ENCODE results near the gene OR5F1. TPM values are rescaled to one million over a fixed set of nuclear protein-coding genes. Genes with fewer than 3 reads are reported as not detected.

The OR5F1 gene
- polyA plus RNA-seq (not detected in 3 replicates), polyA minus RNA-seq (not detected in 3 replicates)
- polyA plus RNA-seq (2011; ENCODE audit: low read depth) = not detected
- polyA plus RNA-seq (2011; cell fraction: cytosol; rRNA removed) = not detected in 2 replicates
- not detected in 2 replicates for polyA plus RNA-seq (2011; cell fraction: nucleus; rRNA removed)
- not detected in 2 replicates for polyA plus RNA-seq (2012; ENCODE audit: low replicate concordance)
- not detected for polyA minus RNA-seq (2011; cell fraction: cytosol; rRNA and poly(A)+ RNA removed)
- polyA minus RNA-seq (2011; cell fraction: nucleus; rRNA and poly(A)+ RNA removed) = not detected in 2 replicates

GRCh38 chr11:55994525-55994924, at the start of gene OR5F1:
Gene OR5F1 (minus strand): TSS chr11:55994625. CDS start chr11:55994625, 0 bp downstream.
- Histone ChIP-seq H3K36me3 (ENCODE audit: control insufficient read depth in 2 of 2, extremely low read depth in 1 of 2, insufficient read depth in 2 of 2, low read length in 2 of 2) (no peaks in the 10 kb centered on the region), H3K27me3 (ENCODE audit: control insufficient read depth, extremely low read depth, insufficient read depth, low read length) (no peaks in the 10 kb centered on the region), H4K20me1 (ENCODE audit: control insufficient read depth, extremely low read depth, insufficient read depth, low read length) (no peaks in the 10 kb centered on the region), H3K4me2 (ENCODE audit: control insufficient read depth, extremely low read depth, insufficient read depth, low read depth, low read length) (no peak within 1 kb of the TSS), H3K9ac (ENCODE audit: control insufficient read depth, extremely low read depth, insufficient read depth, low read length) (no peak within 1 kb of the TSS), H2AFZ (ENCODE audit: control insufficient read depth, low read length) (no peak within 1 kb of the TSS), H3K4me3 (ENCODE audit: control insufficient read depth in 2 of 3, extremely low read depth in 1 of 3, insufficient read depth in 2 of 3, low read depth in 1 of 3, low read length in 3 of 3) (no peak within 1 kb of the TSS), H3K79me2 (ENCODE audit: control insufficient read depth, insufficient read depth, low read length) (no peaks in the 10 kb centered on the region), H3K27ac (ENCODE audit: control insufficient read depth, insufficient read depth, low read length) (no peak within 1 kb of the TSS), H3K9me1 (ENCODE audit: control insufficient read depth, extremely low read depth, insufficient read depth, low read length) (no peaks in the 10 kb centered on the region), H3K9me3 (ENCODE audit: control insufficient read depth, low read depth, low read length) (no peaks in the 10 kb centered on the region), H3K4me1 (ENCODE audit: control insufficient read depth, extremely low read depth, insufficient read depth, low read length) (no peaks in the 10 kb centered on the region)
- no peak for FAIRE-seq
- DNase-seq (ENCODE audit: low read depth, low spot score) = no peak
- dilution Hi-C loops (cut with MboI; ENCODE audit: extremely low pct_ligation_motif_present, low sequenced_read_pairs) = no loop called here
- TF ChIP-seq CTCF (optimal IDR thresholded peaks at IDR 0.05 in 1 of 3, IDR thresholded peaks at IDR 0.05 in 1 of 3, conservative IDR thresholded peaks at IDR 0.05 in 1 of 3; ENCODE audit: extremely low read depth in 1 of 3, insufficient read depth in 2 of 3, low read length in 3 of 3) = no peak
- TF ChIP-seq EZH2 (IDR thresholded peaks at IDR 0.05; ENCODE audit: low read length) = no peak

- dilution Hi-C loops (cut with MboI; ENCODE audit: extremely low pct_ligation_motif_present, low sequenced_read_pairs) = no loop called here
- TF ChIP-seq CTCF (optimal IDR thresholded peaks at IDR 0.05 in 1 of 3, IDR thresholded peaks at IDR 0.05 in 1 of 3, conservative IDR thresholded peaks at IDR 0.05 in 1 of 3; ENCODE audit: extremely low read depth in 1 of 3, insufficient read depth in 2 of 3, low read length in 3 of 3) (no peak), EZH2 (IDR thresholded peaks at IDR 0.05; ENCODE audit: low read length) (no peak)
- H2AFZ ChIP-seq (ENCODE audit: control insufficient read depth, low read length) = no peak within 1 kb of the TSS
These were observed 32.9 kb upstream of the OR5F1 start, which contains the start of gene OR5AS1 for GRCh38 chr11:56027354-56027753. Gene OR5AS1 (plus strand): TSS chr11:56027654. CDS start chr11:56030419, 2,765 bp downstream.

More at GRCh38 chr11:56027354-56027753, 32.9 kb upstream of the OR5F1 start, which contains the start of gene OR5AS1:
- Histone ChIP-seq H3K9ac (ENCODE audit: control insufficient read depth, extremely low read depth, insufficient read depth, low read length) (no peak within 1 kb of the TSS), H3K79me2 (ENCODE audit: control insufficient read depth, insufficient read depth, low read length) (no peaks in the 10 kb centered on the region), H3K4me3 (ENCODE audit: control insufficient read depth in 2 of 3, extremely low read depth in 1 of 3, insufficient read depth in 2 of 3, low read depth in 1 of 3, low read length in 3 of 3) (no peak within 1 kb of the TSS), H3K9me3 (ENCODE audit: control insufficient read depth, low read depth, low read length) (no peaks in the 10 kb centered on the region), H3K9me1 (ENCODE audit: control insufficient read depth, extremely low read depth, insufficient read depth, low read length) (no peaks in the 10 kb centered on the region), H3K27me3 (ENCODE audit: control insufficient read depth, extremely low read depth, insufficient read depth, low read length) (no peaks in the 10 kb centered on the region), H3K4me2 (ENCODE audit: control insufficient read depth, extremely low read depth, insufficient read depth, low read depth, low read length) (no peak within 1 kb of the TSS), H3K4me1 (ENCODE audit: control insufficient read depth, extremely low read depth, insufficient read depth, low read length) (no peaks in the 10 kb centered on the region), H3K36me3 (ENCODE audit: control insufficient read depth in 2 of 2, extremely low read depth in 1 of 2, insufficient read depth in 2 of 2, low read length in 2 of 2) (no peaks in the 10 kb centered on the region), H3K27ac (ENCODE audit: control insufficient read depth, insufficient read depth, low read length) (no peak within 1 kb of the TSS), H4K20me1 (ENCODE audit: control insufficient read depth, extremely low read depth, insufficient read depth, low read length) (no peaks in the 10 kb centered on the region)
- FAIRE-seq (no peak), DNase-seq (ENCODE audit: low read depth, low spot score) (no peak)

All from keratinocyte (primary cell).